ENCODE results near the gene ANKRD17.

DNA sequence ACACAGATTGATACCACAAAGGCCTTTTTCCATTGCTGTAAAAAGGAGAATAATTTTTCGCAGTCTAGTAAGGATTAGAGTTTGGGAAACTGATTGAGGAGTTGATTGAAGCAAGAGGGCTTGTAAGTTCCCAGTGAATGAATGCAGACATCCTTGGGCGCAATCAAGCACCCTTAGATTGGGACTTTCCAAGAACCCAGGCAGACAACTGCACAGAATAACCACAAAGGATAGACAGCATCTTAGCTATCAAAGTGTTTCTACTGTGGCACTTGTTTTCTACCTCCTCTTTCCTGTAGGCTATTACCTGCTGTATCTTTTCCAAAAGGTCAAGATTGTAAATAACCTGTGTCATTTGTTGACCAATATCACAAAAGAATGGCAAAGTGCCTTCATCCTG is 191.7 kb downstream of the ANKRD17 start:
- TF ChIP-seq GATA2 (IDR thresholded peaks at IDR 0.05; ENCODE audit: low read depth, low read length), result no peak
- no peak for TF ChIP-seq GATA3 (IDR thresholded peaks at IDR 0.05; ENCODE audit: low read depth, low read length)

Data from SH-SY5Y (cell line).